ENCODE data around the gene APBB2. TPM values are rescaled to one million over a fixed set of nuclear protein-coding genes. Genes with fewer than 3 reads are reported as not detected.

The APBB2 gene
- total RNA-seq, 1 experiment from 2014 or later = 49.0 TPM

DNA sequence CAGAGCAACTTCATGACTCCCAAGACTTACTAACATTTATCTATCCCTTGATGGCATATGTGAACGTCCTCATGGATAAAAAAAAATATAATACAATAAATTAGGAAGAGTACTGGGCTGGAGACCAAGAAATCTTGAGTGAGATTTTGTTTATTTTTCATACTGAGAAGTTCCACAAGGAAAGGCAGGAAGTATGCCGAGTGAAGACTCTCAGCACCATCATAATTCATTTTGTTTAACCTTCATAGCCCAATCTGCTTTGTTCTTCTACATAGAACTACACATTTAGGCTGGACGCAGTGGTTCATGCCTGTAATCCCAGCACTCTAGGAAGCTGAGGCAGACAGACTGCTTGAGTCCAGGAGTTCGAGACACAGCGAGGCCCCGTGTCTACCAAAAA is 266.3 kb downstream of the APBB2 start:
- ChIA-PET POLR2A (no interaction called here), CTCF (interaction anchor here (0.9 kb wide), 1 partner anchor 40 kb away, joined by 5 read pairs; no protein-coding TSS in a partner anchor)
- Mint-ChIP-seq H3K4me3 (no peak overlapping the region), H3K27ac (no peak overlapping the region), H3K36me3 (no peaks in the 10 kb centered on the region), H3K4me1 (peaks cover 16% of the 10 kb centered on the region), H3K27me3 (ENCODE audit: low read depth) (no peaks in the 10 kb centered on the region), H3K9me3 (no peaks in the 10 kb centered on the region)
- TF ChIP-seq ZNF263 (CRISPR knock-in tag; IDR thresholded peaks at IDR 0.05; ENCODE audit: low read depth) (no peak), OVOL2 (CRISPR knock-in tag; IDR thresholded peaks at IDR 0.05; ENCODE audit: borderline replicate concordance) (no peak), TEAD4 (CRISPR knock-in tag; IDR thresholded peaks at IDR 0.05) (no peak), ZNF219 (CRISPR knock-in tag; IDR thresholded peaks at IDR 0.05; ENCODE audit: borderline replicate concordance) (no peak), KAT7 (CRISPR knock-in tag; IDR thresholded peaks at IDR 0.05; ENCODE audit: borderline replicate concordance) (no peak)
- TF ChIP-seq, protein P1, sequence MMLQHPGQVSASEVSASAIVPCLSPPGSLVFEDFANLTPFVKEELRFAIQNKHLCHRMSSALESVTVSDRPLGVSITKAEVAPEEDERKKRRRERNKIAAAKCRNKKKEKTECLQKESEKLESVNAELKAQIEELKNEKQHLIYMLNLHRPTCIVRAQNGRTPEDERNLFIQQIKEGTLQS (CRISPR knock-in tag; conservative IDR thresholded peaks at IDR 0.05) = no peak
- DNase-seq (ENCODE audit: low spot score) (no peak), ATAC-seq (no peak)

DNA sequence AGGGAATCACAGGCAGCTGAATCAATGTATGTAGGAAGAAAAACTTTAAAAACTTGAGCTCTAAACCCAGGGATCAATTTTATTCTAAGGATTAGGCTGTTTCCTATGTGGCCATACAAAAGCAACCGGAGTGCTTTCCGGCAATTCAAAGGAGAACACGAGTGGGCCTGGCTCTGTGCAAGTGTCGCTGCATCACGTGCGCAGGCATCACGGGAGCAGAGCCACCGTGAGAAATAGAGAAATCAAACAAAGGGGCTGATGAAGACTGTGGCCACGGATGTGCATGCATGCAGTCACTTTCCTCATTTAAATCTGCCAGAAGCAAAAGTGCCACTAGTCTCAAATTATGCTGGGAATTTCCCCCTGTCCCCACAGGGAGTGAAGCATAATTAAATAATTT is 267.7 kb downstream of the APBB2 start:
- no peak for TF ChIP-seq TP53 (CRISPR knock-in tag; IDR thresholded peaks at IDR 0.05)
- TF ChIP-seq SMAD3 (CRISPR knock-in tag; IDR thresholded peaks at IDR 0.05; ENCODE audit: borderline replicate concordance) = no peak
- no peak for TF ChIP-seq ZNF121 (CRISPR knock-in tag; IDR thresholded peaks at IDR 0.05)
- TF ChIP-seq, protein P2, sequence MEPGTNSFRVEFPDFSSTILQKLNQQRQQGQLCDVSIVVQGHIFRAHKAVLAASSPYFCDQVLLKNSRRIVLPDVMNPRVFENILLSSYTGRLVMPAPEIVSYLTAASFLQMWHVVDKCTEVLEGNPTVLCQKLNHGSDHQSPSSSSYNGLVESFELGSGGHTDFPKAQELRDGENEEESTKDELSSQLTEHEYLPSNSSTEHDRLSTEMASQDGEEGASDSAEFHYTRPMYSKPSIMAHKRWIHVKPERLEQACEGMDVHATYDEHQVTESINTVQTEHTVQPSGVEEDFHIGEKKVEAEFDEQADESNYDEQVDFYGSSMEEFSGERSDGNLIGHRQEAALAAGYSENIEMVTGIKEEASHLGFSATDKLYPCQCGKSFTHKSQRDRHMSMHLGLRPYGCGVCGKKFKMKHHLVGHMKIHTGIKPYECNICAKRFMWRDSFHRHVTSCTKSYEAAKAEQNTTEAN (CRISPR knock-in tag; IDR thresholded peaks at IDR 0.05) = no peak
- TF ChIP-seq, protein P3, sequence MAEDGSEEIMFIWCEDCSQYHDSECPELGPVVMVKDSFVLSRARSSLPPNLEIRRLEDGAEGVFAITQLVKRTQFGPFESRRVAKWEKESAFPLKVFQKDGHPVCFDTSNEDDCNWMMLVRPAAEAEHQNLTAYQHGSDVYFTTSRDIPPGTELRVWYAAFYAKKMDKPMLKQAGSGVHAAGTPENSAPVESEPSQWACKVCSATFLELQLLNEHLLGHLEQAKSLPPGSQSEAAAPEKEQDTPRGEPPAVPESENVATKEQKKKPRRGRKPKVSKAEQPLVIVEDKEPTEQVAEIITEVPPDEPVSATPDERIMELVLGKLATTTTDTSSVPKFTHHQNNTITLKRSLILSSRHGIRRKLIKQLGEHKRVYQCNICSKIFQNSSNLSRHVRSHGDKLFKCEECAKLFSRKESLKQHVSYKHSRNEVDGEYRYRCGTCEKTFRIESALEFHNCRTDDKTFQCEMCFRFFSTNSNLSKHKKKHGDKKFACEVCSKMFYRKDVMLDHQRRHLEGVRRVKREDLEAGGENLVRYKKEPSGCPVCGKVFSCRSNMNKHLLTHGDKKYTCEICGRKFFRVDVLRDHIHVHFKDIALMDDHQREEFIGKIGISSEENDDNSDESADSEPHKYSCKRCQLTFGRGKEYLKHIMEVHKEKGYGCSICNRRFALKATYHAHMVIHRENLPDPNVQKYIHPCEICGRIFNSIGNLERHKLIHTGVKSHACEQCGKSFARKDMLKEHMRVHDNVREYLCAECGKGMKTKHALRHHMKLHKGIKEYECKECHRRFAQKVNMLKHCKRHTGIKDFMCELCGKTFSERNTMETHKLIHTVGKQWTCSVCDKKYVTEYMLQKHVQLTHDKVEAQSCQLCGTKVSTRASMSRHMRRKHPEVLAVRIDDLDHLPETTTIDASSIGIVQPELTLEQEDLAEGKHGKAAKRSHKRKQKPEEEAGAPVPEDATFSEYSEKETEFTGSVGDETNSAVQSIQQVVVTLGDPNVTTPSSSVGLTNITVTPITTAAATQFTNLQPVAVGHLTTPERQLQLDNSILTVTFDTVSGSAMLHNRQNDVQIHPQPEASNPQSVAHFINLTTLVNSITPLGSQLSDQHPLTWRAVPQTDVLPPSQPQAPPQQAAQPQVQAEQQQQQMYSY (CRISPR knock-in tag; IDR thresholded peaks at IDR 0.05) = no peak
- no peak for TF ChIP-seq ZNF219 (CRISPR knock-in tag; IDR thresholded peaks at IDR 0.05; ENCODE audit: borderline replicate concordance)
- TF ChIP-seq FOXP1 (CRISPR knock-in tag; IDR thresholded peaks at IDR 0.05; ENCODE audit: borderline replicate concordance) = no peak
- TF ChIP-seq CREB1 (CRISPR knock-in tag; IDR thresholded peaks at IDR 0.05) = no peak
- no peak for TF ChIP-seq NFYB (CRISPR knock-in tag; conservative IDR thresholded peaks at IDR 0.05; ENCODE audit: low read depth)
- TF ChIP-seq FOXK1 (CRISPR knock-in tag; IDR thresholded peaks at IDR 0.05) = no peak
- TF ChIP-seq, protein P1 (CRISPR knock-in tag; conservative IDR thresholded peaks at IDR 0.05) = no peak
- TF ChIP-seq, protein P4, sequence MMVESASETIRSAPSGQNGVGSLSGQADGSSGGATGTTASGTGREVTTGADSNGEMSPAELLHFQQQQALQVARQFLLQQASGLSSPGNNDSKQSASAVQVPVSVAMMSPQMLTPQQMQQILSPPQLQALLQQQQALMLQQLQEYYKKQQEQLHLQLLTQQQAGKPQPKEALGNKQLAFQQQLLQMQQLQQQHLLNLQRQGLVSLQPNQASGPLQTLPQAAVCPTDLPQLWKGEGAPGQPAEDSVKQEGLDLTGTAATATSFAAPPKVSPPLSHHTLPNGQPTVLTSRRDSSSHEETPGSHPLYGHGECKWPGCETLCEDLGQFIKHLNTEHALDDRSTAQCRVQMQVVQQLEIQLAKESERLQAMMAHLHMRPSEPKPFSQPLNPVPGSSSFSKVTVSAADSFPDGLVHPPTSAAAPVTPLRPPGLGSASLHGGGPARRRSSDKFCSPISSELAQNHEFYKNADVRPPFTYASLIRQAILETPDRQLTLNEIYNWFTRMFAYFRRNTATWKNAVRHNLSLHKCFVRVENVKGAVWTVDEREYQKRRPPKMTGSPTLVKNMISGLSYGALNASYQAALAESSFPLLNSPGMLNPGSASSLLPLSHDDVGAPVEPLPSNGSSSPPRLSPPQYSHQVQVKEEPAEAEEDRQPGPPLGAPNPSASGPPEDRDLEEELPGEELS (CRISPR knock-in tag; IDR thresholded peaks at IDR 0.05) = no peak
- TF ChIP-seq, protein P5, sequence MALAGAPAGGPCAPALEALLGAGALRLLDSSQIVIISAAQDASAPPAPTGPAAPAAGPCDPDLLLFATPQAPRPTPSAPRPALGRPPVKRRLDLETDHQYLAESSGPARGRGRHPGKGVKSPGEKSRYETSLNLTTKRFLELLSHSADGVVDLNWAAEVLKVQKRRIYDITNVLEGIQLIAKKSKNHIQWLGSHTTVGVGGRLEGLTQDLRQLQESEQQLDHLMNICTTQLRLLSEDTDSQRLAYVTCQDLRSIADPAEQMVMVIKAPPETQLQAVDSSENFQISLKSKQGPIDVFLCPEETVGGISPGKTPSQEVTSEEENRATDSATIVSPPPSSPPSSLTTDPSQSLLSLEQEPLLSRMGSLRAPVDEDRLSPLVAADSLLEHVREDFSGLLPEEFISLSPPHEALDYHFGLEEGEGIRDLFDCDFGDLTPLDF (CRISPR knock-in tag; IDR thresholded peaks at IDR 0.05) = no peak
- no peak for TF ChIP-seq GTF2I (CRISPR knock-in tag; conservative IDR thresholded peaks at IDR 0.05)
- no peak for TF ChIP-seq ESRRA (CRISPR knock-in tag; IDR thresholded peaks at IDR 0.05; ENCODE audit: borderline replicate concordance)
- no peak for TF ChIP-seq MXD4 (CRISPR knock-in tag; IDR thresholded peaks at IDR 0.05; ENCODE audit: borderline replicate concordance)
- TF ChIP-seq, protein P6, sequence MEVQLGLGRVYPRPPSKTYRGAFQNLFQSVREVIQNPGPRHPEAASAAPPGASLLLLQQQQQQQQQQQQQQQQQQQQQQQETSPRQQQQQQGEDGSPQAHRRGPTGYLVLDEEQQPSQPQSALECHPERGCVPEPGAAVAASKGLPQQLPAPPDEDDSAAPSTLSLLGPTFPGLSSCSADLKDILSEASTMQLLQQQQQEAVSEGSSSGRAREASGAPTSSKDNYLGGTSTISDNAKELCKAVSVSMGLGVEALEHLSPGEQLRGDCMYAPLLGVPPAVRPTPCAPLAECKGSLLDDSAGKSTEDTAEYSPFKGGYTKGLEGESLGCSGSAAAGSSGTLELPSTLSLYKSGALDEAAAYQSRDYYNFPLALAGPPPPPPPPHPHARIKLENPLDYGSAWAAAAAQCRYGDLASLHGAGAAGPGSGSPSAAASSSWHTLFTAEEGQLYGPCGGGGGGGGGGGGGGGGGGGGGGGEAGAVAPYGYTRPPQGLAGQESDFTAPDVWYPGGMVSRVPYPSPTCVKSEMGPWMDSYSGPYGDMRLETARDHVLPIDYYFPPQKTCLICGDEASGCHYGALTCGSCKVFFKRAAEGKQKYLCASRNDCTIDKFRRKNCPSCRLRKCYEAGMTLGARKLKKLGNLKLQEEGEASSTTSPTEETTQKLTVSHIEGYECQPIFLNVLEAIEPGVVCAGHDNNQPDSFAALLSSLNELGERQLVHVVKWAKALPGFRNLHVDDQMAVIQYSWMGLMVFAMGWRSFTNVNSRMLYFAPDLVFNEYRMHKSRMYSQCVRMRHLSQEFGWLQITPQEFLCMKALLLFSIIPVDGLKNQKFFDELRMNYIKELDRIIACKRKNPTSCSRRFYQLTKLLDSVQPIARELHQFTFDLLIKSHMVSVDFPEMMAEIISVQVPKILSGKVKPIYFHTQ (CRISPR knock-in tag; IDR thresholded peaks at IDR 0.05) = no peak
- TF ChIP-seq PRRX2 (CRISPR knock-in tag; IDR thresholded peaks at IDR 0.05) = no peak
- POLR2A ChIA-PET = no interaction called here
- ATAC-seq (no peak), DNase-seq (ENCODE audit: low spot score) (no peak)
- Mint-ChIP-seq H3K4me3 (no peak overlapping the region), H3K9me3 (no peaks in the 10 kb centered on the region), H3K36me3 (no peaks in the 10 kb centered on the region), H3K27me3 (ENCODE audit: low read depth) (no peaks in the 10 kb centered on the region), H3K4me1 (peaks cover 16% of the 10 kb centered on the region), H3K27ac (no peak overlapping the region)
- CTCF ChIA-PET = interaction anchor here (1.2 kb wide), 1 partner anchor 22 kb away, joined by 5 read pairs; no protein-coding TSS in a partner anchor
